ENCODE results near the gene POLK. TPM values are rescaled to one million over a fixed set of nuclear protein-coding genes. Genes with fewer than 3 reads are reported as not detected.
"Not testable (repeated sequence)": the region's sequence is repeated elsewhere in the genome, so short reads cannot be mapped to it uniquely, and the experiment has no call there.

POLK gene
- total and polyA plus RNA-seq, 7 donors, result 4.9 to 29.9 (median 18.9) TPM

- intact Hi-C loops (cut with DNase I), result no loop called here
- WGBS, 3 donors, result 95 to 97% (median 96%) methylated on average over 2 of the region's 2 CpGs
- Histone ChIP-seq H3K4me3 (no peak overlapping the region), H3K27me3 (ENCODE audit: insufficient read depth in 3 of 3, low read length in 2 of 3) (no peaks in the 10 kb centered on the region), H3K36me3 (ENCODE audit: insufficient read depth in 1 of 2, low read depth in 1 of 2) (peaks cover 2 to 34% of the 10 kb centered on the region in 2 donors), H3K27ac (no peak overlapping the region), H3K4me1 (no peaks in the 10 kb centered on the region), H3K9me3 (no peaks in the 10 kb centered on the region)
- DNase-seq (no peak), ATAC-seq (no peak)
- TF ChIP-seq CTCF (IDR thresholded peaks at IDR 0.05), result no peak
Observed at GRCh38 chr5:75552764-75553163, 41.1 kb downstream of the POLK start.

- intact Hi-C loops (cut with DNase I), result no loop called here
- peaks cover 0 to 38% of the 10 kb centered on the region in 2 donors for H3K36me3 ChIP-seq (ENCODE audit: insufficient read depth in 1 of 2, low read depth in 1 of 2)
- 96 to 100% (median 100%) methylated on average over 1 of the region's 1 CpG for WGBS, 3 donors
Observed at GRCh38 chr5:75553358-75553757, 41.7 kb downstream of the POLK start.

GRCh38 chr5:75558221-75558620, 46.5 kb downstream of the POLK start:
- Histone ChIP-seq H3K9me3 (peaks cover 5% of the 10 kb centered on the region), H3K36me3 (ENCODE audit: insufficient read depth in 1 of 2, low read depth in 1 of 2) (peaks cover 0 to 25% of the 10 kb centered on the region in 2 donors), H3K4me1 (no peaks in the 10 kb centered on the region), H3K4me3 (no peak overlapping the region), H3K27me3 (ENCODE audit: insufficient read depth in 3 of 3, low read length in 2 of 3) (no peaks in the 10 kb centered on the region), H3K27ac (no peak overlapping the region)
- DNase-seq (no peak), ATAC-seq (no peak)
- TF ChIP-seq CTCF (IDR thresholded peaks at IDR 0.05), result no peak
- 96 to 99% (median 98%) methylated on average over 1 of the region's 1 CpG for WGBS, 3 donors
- intact Hi-C loops (cut with DNase I), result no loop called here

More at GRCh38 chr5:75553358-75553757, 41.7 kb downstream of the POLK start:
- H3K4me1 ChIP-seq, result no peaks in the 10 kb centered on the region
- ATAC-seq (no peak), DNase-seq (no peak)
- no peak overlapping the region for H3K4me3 ChIP-seq
- H3K27me3 ChIP-seq (ENCODE audit: insufficient read depth in 3 of 3, low read length in 2 of 3), result no peaks in the 10 kb centered on the region
- H3K9me3 ChIP-seq, result no peaks in the 10 kb centered on the region
- TF ChIP-seq CTCF (IDR thresholded peaks at IDR 0.05), result no peak
- H3K27ac ChIP-seq, result no peak overlapping the region

GRCh38 chr5:75558981-75559632, 47.4 kb downstream of the POLK start:
- ATAC-seq, result peak in 1 of 4 donors; percentile 23
- no peak overlapping the region for H3K27ac ChIP-seq
- WGBS, 3 donors, result 44 to 56% (median 48%) methylated on average over 4 of the region's 4 CpGs

GRCh38 chr5:75560655-75561054, 49.0 kb downstream of the POLK start:
- WGBS, 3 donors, result 97 to 100% (median 100%) methylated on average over 1 of the region's 1 CpG
- H3K4me1 ChIP-seq; ATAC-seq; H3K36me3 ChIP-seq (ENCODE audit: insufficient read depth in 1 of 2, low read depth in 1 of 2); H3K4me3 ChIP-seq; H3K27me3 ChIP-seq (ENCODE audit: insufficient read depth in 3 of 3, low read length in 2 of 3); DNase-seq; H3K27ac ChIP-seq; intact Hi-C loops (cut with DNase I): not testable (repeated sequence)
- peaks cover 11% of the 10 kb centered on the region for H3K9me3 ChIP-seq

More at GRCh38 chr5:75558981-75559632, 47.4 kb downstream of the POLK start:
- TF ChIP-seq CTCF (IDR thresholded peaks at IDR 0.05), result no peak
- peaks cover 8% of the 10 kb centered on the region for H3K9me3 ChIP-seq
- H3K4me1 ChIP-seq, result no peaks in the 10 kb centered on the region
- peaks cover 0 to 16% of the 10 kb centered on the region in 2 donors for H3K36me3 ChIP-seq (ENCODE audit: insufficient read depth in 1 of 2, low read depth in 1 of 2)
- H3K4me3 ChIP-seq, result no peak overlapping the region
- intact Hi-C loops (cut with DNase I), result no loop called here
- H3K27me3 ChIP-seq (ENCODE audit: insufficient read depth in 3 of 3, low read length in 2 of 3), result no peaks in the 10 kb centered on the region
- DNase-seq, result no peak

- DNase-seq; H3K27me3 ChIP-seq (ENCODE audit: insufficient read depth in 3 of 3, low read length in 2 of 3); H3K36me3 ChIP-seq (ENCODE audit: insufficient read depth in 1 of 2, low read depth in 1 of 2); H3K4me3 ChIP-seq: not testable (repeated sequence)
- 93 to 95% (median 95%) methylated on average over 15 of the region's 15 CpGs for WGBS, 3 donors
- H3K27ac ChIP-seq, result peak overlapping the region; percentile 44
- peak in 1 of 4 donors; percentile 30 for ATAC-seq
- peaks cover 12% of the 10 kb centered on the region for H3K4me1 ChIP-seq
- intact Hi-C loops (cut with DNase I), result loop anchor here in 1 of 2 donors (2.0 kb wide), 1 partner anchor 53 kb away; no protein-coding TSS in a partner anchor
- peaks cover 11% of the 10 kb centered on the region for H3K9me3 ChIP-seq
Observed at GRCh38 chr5:75565991-75566709, 54.5 kb downstream of the POLK start.
